ENCODE data around the gene CAMK4. TPM values are rescaled to one million over a fixed set of nuclear protein-coding genes. Genes with fewer than 3 reads are reported as not detected.

The CAMK4 gene
- total RNA-seq, 4 donors from 2014 or later: 0.16 to 5.0 (median 4.4) TPM

- TF ChIP-seq CTCF (IDR thresholded peaks at IDR 0.05) (no peak), POLR2AphosphoS5 (IDR thresholded peaks at IDR 0.05) (no peak), EP300 (IDR thresholded peaks at IDR 0.05) (no peak), POLR2A (IDR thresholded peaks at IDR 0.05) (no peak)
- H3K36me3 ChIP-seq: no peaks in the 10 kb centered on the region
- H3K27ac ChIP-seq: no peak overlapping the region
- H3K9me3 ChIP-seq: no peaks in the 10 kb centered on the region
- WGBS, 2 donors (ENCODE audit: low coverage in 1 of 2): 20 to 53% methylated on average over 1 to 2 of the region's 2 CpGs
- no peaks in the 10 kb centered on the region for H3K4me1 ChIP-seq
- no peak for ATAC-seq
- no peak overlapping the region for H3K4me3 ChIP-seq
- no peaks in the 10 kb centered on the region for H3K27me3 ChIP-seq
Observed at GRCh38 chr5:111262153-111262552, 38.0 kb downstream of the CAMK4 start.

GRCh38 chr5:111262815-111263214, 38.6 kb downstream of the CAMK4 start:
- H3K27me3 ChIP-seq: no peaks in the 10 kb centered on the region
- H3K36me3 ChIP-seq: no peaks in the 10 kb centered on the region
- H3K9me3 ChIP-seq: no peaks in the 10 kb centered on the region
- no peak for ATAC-seq
- no peak for TF ChIP-seq CTCF (IDR thresholded peaks at IDR 0.05)
- TF ChIP-seq POLR2A (IDR thresholded peaks at IDR 0.05): no peak
- TF ChIP-seq POLR2AphosphoS5 (IDR thresholded peaks at IDR 0.05): no peak
- TF ChIP-seq EP300 (IDR thresholded peaks at IDR 0.05): no peak
- H3K27ac ChIP-seq: no peak overlapping the region
- no peak overlapping the region for H3K4me3 ChIP-seq
- H3K4me1 ChIP-seq: no peaks in the 10 kb centered on the region
- WGBS, 2 donors (ENCODE audit: low coverage in 1 of 2): 80 to 85% methylated on average over 1 of the region's 1 CpG

GRCh38 chr5:111266491-111266890, 42.3 kb downstream of the CAMK4 start:
- TF ChIP-seq POLR2A (IDR thresholded peaks at IDR 0.05) (no peak), CTCF (IDR thresholded peaks at IDR 0.05) (no peak), EP300 (IDR thresholded peaks at IDR 0.05) (no peak), POLR2AphosphoS5 (IDR thresholded peaks at IDR 0.05) (no peak)

GRCh38 chr5:111268300-111268699, 44.1 kb downstream of the CAMK4 start:
- TF ChIP-seq POLR2AphosphoS5 (IDR thresholded peaks at IDR 0.05): no peak
- TF ChIP-seq POLR2A (IDR thresholded peaks at IDR 0.05): no peak
- TF ChIP-seq CTCF (IDR thresholded peaks at IDR 0.05): no peak
- no peak for TF ChIP-seq EP300 (IDR thresholded peaks at IDR 0.05)

More at GRCh38 chr5:111266491-111266890, 42.3 kb downstream of the CAMK4 start:
- H3K4me3 ChIP-seq: no peak overlapping the region
- ATAC-seq: no peak
- no peaks in the 10 kb centered on the region for H3K27me3 ChIP-seq
- H3K27ac ChIP-seq: no peak overlapping the region
- H3K36me3 ChIP-seq: no peaks in the 10 kb centered on the region
- WGBS, 2 donors (ENCODE audit: low coverage in 1 of 2): 67 to 69% methylated on average over 2 of the region's 2 CpGs
- H3K9me3 ChIP-seq: no peaks in the 10 kb centered on the region
- no peaks in the 10 kb centered on the region for H3K4me1 ChIP-seq

GRCh38 chr5:111271885-111272284, 47.7 kb downstream of the CAMK4 start:
- no peaks in the 10 kb centered on the region for H3K36me3 ChIP-seq
- 73 to 89% methylated on average over 1 to 3 of the region's 3 CpGs for WGBS, 2 donors (ENCODE audit: low coverage in 1 of 2)
- ATAC-seq: no peak
- no peak overlapping the region for H3K27ac ChIP-seq
- no peaks in the 10 kb centered on the region for H3K27me3 ChIP-seq
- H3K4me3 ChIP-seq: no peak overlapping the region
- TF ChIP-seq POLR2AphosphoS5 (IDR thresholded peaks at IDR 0.05) (no peak), CTCF (IDR thresholded peaks at IDR 0.05) (no peak), POLR2A (IDR thresholded peaks at IDR 0.05) (no peak), EP300 (IDR thresholded peaks at IDR 0.05) (no peak)
- no peaks in the 10 kb centered on the region for H3K4me1 ChIP-seq
- H3K9me3 ChIP-seq: no peaks in the 10 kb centered on the region

More at GRCh38 chr5:111268300-111268699, 44.1 kb downstream of the CAMK4 start:
- no peak overlapping the region for H3K27ac ChIP-seq
- H3K4me3 ChIP-seq: no peak overlapping the region
- H3K27me3 ChIP-seq: no peaks in the 10 kb centered on the region
- H3K4me1 ChIP-seq: no peaks in the 10 kb centered on the region
- no peak for ATAC-seq
- no peaks in the 10 kb centered on the region for H3K9me3 ChIP-seq
- no peaks in the 10 kb centered on the region for H3K36me3 ChIP-seq

All from gastroesophageal sphincter (tissue), 4 donors.